Activated B cell treated with CpG ODN at 0.5 μM for 24 hours (primary cell): ENCODE measurements around the gene KIF3B. TPM values are rescaled to one million over a fixed set of nuclear protein-coding genes. Genes with fewer than 3 reads are reported as not detected.

ENCODE experiments used
- ATAC-seq: fragments of 200-7000 bp; cut with Tn5 transposase; one replicate; pipeline ENCODE4 v1.10.0; 2021; ENCODE audit warnings: low read depth, mild to moderate bottlenecking, moderate library complexity
- CTCF ChIA-PET: fragments of 350-600 bp; sonication (Branson Sonifier 250); formaldehyde crosslinking; loops from one replicate; lab custom pipeline; 2021; ENCODE audit warnings: antibody characterized with exemption; lab: Charles Lee
- POLR2A ChIA-PET: fragments of 350-600 bp; sonication (Branson Sonifier 250); formaldehyde crosslinking; loops from one replicate; lab custom pipeline; 2021; ENCODE audit warnings: antibody characterized with exemption; lab: Charles Lee
- DNase-seq: peaks from one replicate; pipeline ENCODE4 v3.0.0; 2022
- H3K27ac Mint-ChIP-seq: one replicate; pipeline ENCODE4 v1.8.0; 2020; ENCODE audit warnings: mixed read lengths
- H3K27me3 Mint-ChIP-seq: one replicate; pipeline ENCODE4 v1.8.0; 2021; ENCODE audit warnings: mixed read lengths
- H3K36me3 Mint-ChIP-seq: one replicate; pipeline ENCODE4 v1.8.0; 2021; ENCODE audit warnings: low read depth, mixed read lengths
- H3K4me1 Mint-ChIP-seq: one replicate; pipeline ENCODE4 v1.8.0; 2021; ENCODE audit warnings: mixed read lengths
- H3K4me3 Mint-ChIP-seq: one replicate; pipeline ENCODE4 v1.8.0; 2020; ENCODE audit warnings: mild to moderate bottlenecking, mixed read lengths
- H3K9me3 Mint-ChIP-seq: one replicate; pipeline ENCODE4 v1.8.0; 2020; ENCODE audit warnings: mixed read lengths
- intact Hi-C: fragments of 100-400 bp; cut with micrococcal nuclease; formaldehyde crosslinking; loops from one replicate; pipeline ENCODE4 v1.15.1; 2024
- total RNA-seq: library from RNA; stranded (reverse); gene quantifications from 2 replicates; pipeline ENCODE4 v1.2.3, GENCODE V29; 2022
- TF ChIP-seq, protein P1 (sequence below): fragments of 200-600 bp; IDR thresholded peaks from one replicate; pipeline ENCODE4 v1.8.0; 2022; ENCODE audit warnings: antibody characterized with exemption, mild to moderate bottlenecking

Gene KIF3B
- total RNA-seq, 1 donor from 2014 or later: 28.4 TPM

DNA sequence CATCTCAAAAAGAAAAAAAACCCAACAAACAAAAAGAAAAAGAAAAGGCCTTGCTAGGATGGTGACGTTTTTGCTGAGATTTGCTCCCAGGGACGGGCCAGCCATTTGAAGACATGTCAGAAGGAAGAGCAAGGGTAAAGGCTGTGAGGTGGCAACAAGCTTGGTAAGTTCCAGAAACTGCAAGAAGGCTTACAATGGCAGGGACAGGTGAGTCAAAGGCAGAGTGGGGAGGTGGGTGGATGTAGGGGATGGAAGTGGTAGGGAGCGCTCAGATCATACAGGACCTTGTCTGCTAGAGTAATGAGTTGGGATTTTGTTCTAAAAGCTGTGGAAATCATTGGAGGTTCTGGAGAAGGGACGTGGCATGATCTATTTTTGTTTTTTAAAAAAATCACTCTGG lies 4.3 kb downstream of the KIF3B start:
- no peak for DNase-seq
- peaks cover 26% of the 10 kb centered on the region for H3K36me3 Mint-ChIP-seq
- ChIA-PET POLR2A (interaction anchor here (1.4 kb wide), 1 partner anchor 76 kb away, joined by 4 read pairs; the partner anchor contains the start of gene ASXL1), CTCF (no interaction called here)
- ATAC-seq: no peak
- peak overlapping the region; percentile 15 for H3K27ac Mint-ChIP-seq
- no peaks in the 10 kb centered on the region for H3K27me3 Mint-ChIP-seq
- H3K4me3 Mint-ChIP-seq: no peak overlapping the region
- intact Hi-C loops: loop anchor here (10.0 kb wide), 1 partner anchor 47 kb away; no protein-coding TSS in a partner anchor
- peaks cover 87% of the 10 kb centered on the region for H3K4me1 Mint-ChIP-seq
- TF ChIP-seq, protein P1, sequence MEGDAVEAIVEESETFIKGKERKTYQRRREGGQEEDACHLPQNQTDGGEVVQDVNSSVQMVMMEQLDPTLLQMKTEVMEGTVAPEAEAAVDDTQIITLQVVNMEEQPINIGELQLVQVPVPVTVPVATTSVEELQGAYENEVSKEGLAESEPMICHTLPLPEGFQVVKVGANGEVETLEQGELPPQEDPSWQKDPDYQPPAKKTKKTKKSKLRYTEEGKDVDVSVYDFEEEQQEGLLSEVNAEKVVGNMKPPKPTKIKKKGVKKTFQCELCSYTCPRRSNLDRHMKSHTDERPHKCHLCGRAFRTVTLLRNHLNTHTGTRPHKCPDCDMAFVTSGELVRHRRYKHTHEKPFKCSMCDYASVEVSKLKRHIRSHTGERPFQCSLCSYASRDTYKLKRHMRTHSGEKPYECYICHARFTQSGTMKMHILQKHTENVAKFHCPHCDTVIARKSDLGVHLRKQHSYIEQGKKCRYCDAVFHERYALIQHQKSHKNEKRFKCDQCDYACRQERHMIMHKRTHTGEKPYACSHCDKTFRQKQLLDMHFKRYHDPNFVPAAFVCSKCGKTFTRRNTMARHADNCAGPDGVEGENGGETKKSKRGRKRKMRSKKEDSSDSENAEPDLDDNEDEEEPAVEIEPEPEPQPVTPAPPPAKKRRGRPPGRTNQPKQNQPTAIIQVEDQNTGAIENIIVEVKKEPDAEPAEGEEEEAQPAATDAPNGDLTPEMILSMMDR: no peak
- no peaks in the 10 kb centered on the region for H3K9me3 Mint-ChIP-seq

DNA sequence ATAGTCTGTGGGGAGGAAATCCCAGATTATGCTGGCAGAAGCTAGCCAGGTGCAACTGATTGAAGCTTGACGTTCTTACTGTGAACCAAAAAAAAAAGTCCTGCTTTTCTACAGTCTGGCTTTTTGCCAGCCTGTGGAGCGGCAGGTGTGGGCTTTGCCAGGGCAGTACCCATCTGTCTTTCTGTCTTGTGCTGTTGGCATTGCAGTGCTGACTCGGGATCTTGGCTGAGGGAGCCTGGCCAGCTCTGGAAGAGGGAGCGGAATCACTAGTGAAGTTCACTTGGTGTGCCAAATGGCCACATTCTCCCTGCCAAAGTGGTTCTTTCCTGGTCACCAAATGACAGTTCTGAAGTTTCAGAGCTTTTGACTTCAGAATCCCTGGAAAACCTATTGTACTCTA lies 5.0 kb downstream of the KIF3B start:
- TF ChIP-seq, protein P1: no peak
- ChIA-PET POLR2A (interaction anchor here (1.4 to 3.9 kb wide), 2 partner anchors 75 to 76 kb away, joined by 4 to 35 read pairs; partner anchors contain the start of gene ASXL1), CTCF (no interaction called here)
- H3K4me1 Mint-ChIP-seq: peaks cover 87% of the 10 kb centered on the region
- intact Hi-C loops: loop anchor here (10.0 kb wide), 1 partner anchor 48 kb away; no protein-coding TSS in a partner anchor
- ATAC-seq (no peak), DNase-seq (no peak)
- peak overlapping the region; percentile 15 for H3K27ac Mint-ChIP-seq
- H3K4me3 Mint-ChIP-seq: no peak overlapping the region
- H3K27me3 Mint-ChIP-seq: no peaks in the 10 kb centered on the region
- H3K9me3 Mint-ChIP-seq: no peaks in the 10 kb centered on the region
- peaks cover 26% of the 10 kb centered on the region for H3K36me3 Mint-ChIP-seq

DNA sequence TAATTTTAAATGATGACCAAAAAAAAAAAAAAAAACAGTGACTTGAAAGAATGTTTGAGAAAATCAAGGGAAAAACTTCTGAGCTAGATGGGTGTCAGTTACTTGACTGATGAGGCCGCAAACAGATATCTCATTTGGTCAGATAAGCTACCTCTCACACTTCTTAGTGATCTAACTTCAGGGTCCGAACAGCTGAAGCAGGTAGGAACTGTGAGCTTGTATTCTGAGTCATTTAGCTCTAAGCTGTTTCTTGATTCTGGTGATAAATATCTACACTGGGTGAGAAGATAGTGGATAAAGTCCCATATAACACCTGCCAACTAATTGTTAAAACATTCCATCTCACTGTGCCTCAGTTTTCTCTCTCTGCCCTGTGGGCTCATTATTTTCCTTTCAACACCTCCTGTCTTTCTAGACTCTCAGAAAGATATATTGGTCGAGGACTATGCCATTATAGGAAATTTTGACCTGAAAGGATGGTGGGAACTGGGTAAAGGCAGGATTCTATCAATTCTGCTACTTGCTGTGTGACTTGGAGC lies 7.7 kb downstream of the KIF3B start:
- intact Hi-C loops: loop anchor here (1.0 to 10.0 kb wide), 3 partner anchors 8 to 72 kb away; partner anchors contain the start of gene KIF3B
- no peaks in the 10 kb centered on the region for H3K27me3 Mint-ChIP-seq
- peak overlapping the region; percentile 57 for H3K4me3 Mint-ChIP-seq
- TF ChIP-seq, protein P1: no peak
- ATAC-seq: no peak
- no peaks in the 10 kb centered on the region for H3K9me3 Mint-ChIP-seq
- CTCF ChIA-PET: interaction anchor here (0.8 to 1.4 kb wide), 3 partner anchors 31 to 73 kb away, joined by 3 to 4 read pairs (median 4); partner anchors contain the start of gene ASXL1
- H3K27ac Mint-ChIP-seq: peak overlapping the region; percentile 89
- POLR2A ChIA-PET: interaction anchor here (0.6 to 3.9 kb wide), 8 partner anchors 8 to 98 kb away, joined by 3 to 35 read pairs (median 4); partner anchors contain the start of genes ASXL1 and KIF3B
- DNase-seq: no peak
- H3K36me3 Mint-ChIP-seq: peaks cover 28% of the 10 kb centered on the region
- peaks cover 85% of the 10 kb centered on the region for H3K4me1 Mint-ChIP-seq

DNA sequence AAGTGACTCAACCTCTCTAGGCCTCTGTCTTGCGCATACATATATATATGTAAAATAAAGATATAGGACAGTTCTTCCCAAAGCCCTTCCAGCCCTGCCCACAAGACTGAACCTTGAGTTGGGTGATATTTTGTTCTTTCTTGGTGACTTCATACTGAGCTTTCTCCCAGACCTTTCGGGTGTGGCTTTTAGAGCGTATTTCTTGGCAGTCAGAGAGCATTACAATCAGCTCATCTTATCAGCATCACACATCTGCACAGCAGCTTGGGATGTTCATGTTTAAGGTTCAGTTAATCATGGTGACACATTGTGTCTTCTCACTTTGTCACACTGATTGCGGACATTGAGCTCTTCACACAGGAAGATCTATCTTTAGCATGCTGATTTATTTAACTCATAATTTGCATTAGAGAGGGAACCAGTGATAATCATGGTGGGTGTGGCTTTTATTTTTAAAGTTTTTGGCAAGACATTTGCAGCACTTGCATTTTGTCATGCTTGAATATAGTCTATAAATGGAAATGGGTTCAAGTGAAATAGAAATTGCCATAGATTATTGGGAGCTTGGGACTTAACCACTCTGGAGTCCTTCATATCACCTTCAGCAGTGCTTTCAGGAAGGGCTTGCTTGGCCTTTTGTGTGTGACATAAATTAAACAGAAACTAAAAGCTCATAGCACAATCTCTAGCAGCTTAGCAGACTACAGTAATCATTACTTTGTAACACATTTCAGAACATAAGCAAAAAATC lies 8.3 kb downstream of the KIF3B start:
- DNase-seq (no peak), ATAC-seq (peak; percentile 79)
- intact Hi-C loops: loop anchor here (1.0 to 10.0 kb wide), 3 partner anchors 8 to 72 kb away; partner anchors contain the start of gene KIF3B
- Mint-ChIP-seq H3K4me1 (peaks cover 86% of the 10 kb centered on the region), H3K36me3 (peaks cover 26% of the 10 kb centered on the region), H3K4me3 (peak overlapping the region; percentile 70), H3K27ac (peak overlapping the region; percentile 89), H3K27me3 (no peaks in the 10 kb centered on the region), H3K9me3 (no peaks in the 10 kb centered on the region)
- ChIA-PET CTCF (interaction anchor here (0.8 to 1.4 kb wide), 3 partner anchors 31 to 72 kb away, joined by 3 to 4 read pairs (median 4); partner anchors contain the start of gene ASXL1), POLR2A (interaction anchor here (0.5 to 3.9 kb wide), 8 partner anchors 9 to 534 kb away, joined by 3 to 35 read pairs (median 4); partner anchors contain the start of genes ASXL1, KIF3B and MAPRE1)
- TF ChIP-seq, protein P1: no peak
